ENCODE results near the gene COG4.

COG4 gene

GRCh38 chr16:70481929-70482536 lies 41.3 kb downstream of the COG4 start:
- Histone ChIP-seq H4K91ac (ENCODE audit: low read depth, low read length) (no peak overlapping the region), H3K18ac (ENCODE audit: low read length) (no peak overlapping the region), H3K27me3 (ENCODE audit: insufficient read depth, low read length) (no peaks in the 10 kb centered on the region)

GRCh38 chr16:70480127-70481105 lies 42.9 kb downstream of the COG4 start:
- DNase-seq: no peak
- H3K23ac ChIP-seq (ENCODE audit: low read length): no peak overlapping the region
- WGBS (ENCODE audit: extremely low coverage, insufficient coverage, insufficient read length): no CpG with 5 or more reads among the region's 17 CpGs
- no peak overlapping the region for H2BK120ac ChIP-seq (ENCODE audit: insufficient read depth, low read length, poor library complexity)
- no peak overlapping the region for H2AK5ac ChIP-seq (ENCODE audit: low read length)
- no peak overlapping the region for H2BK12ac ChIP-seq (ENCODE audit: low read length)
- no peak overlapping the region for H3K4me2 ChIP-seq (ENCODE audit: low read length)
- H3K4me3 ChIP-seq (ENCODE audit: low read depth, low read length): no peak overlapping the region
- no peak overlapping the region for H2BK5ac ChIP-seq (ENCODE audit: low read depth, low read length, poor library complexity)
- H3K9me3 ChIP-seq (ENCODE audit: insufficient read depth, low read depth, low read length): peaks cover 1% of the 10 kb centered on the region
- H2AFZ ChIP-seq (ENCODE audit: insufficient read depth, low read length, poor library complexity): no peak overlapping the region
- no peaks in the 10 kb centered on the region for H3K79me1 ChIP-seq (ENCODE audit: low read length)
- H3K27me3 ChIP-seq (ENCODE audit: insufficient read depth, low read length): no peaks in the 10 kb centered on the region
- peaks cover 8 to 10% of the 10 kb centered on the region in 2 experiments for H3K4me1 ChIP-seq (ENCODE audit: control insufficient read depth in 1 of 2, insufficient read depth in 2 of 2, low read length in 2 of 2)
- no peak overlapping the region for H3K9ac ChIP-seq (ENCODE audit: low read length)
- H3K27ac ChIP-seq (ENCODE audit: low read depth, low read length): no peak overlapping the region
- no peak overlapping the region for H3K18ac ChIP-seq (ENCODE audit: low read length)
- H3K4ac ChIP-seq (ENCODE audit: low read depth, low read length): no peak overlapping the region
- H4K91ac ChIP-seq (ENCODE audit: low read depth, low read length): no peak overlapping the region
- H4K12ac ChIP-seq (ENCODE audit: low read depth, low read length): no peak overlapping the region
- H3K36me3 ChIP-seq (ENCODE audit: control insufficient read depth in 1 of 2, insufficient read depth in 2 of 2, low read length in 2 of 2): peaks cover 46 to 51% of the 10 kb centered on the region in 2 experiments
- H3K14ac ChIP-seq (ENCODE audit: low read length): no peak overlapping the region
- no peak overlapping the region for H4K8ac ChIP-seq (ENCODE audit: low read depth, low read length)
- no peaks in the 10 kb centered on the region for H3K79me2 ChIP-seq (ENCODE audit: control insufficient read depth, insufficient read depth, low read length, poor library complexity)

More at GRCh38 chr16:70481929-70482536, 41.3 kb downstream of the COG4 start:
- Histone ChIP-seq H4K8ac (ENCODE audit: low read depth, low read length) (no peak overlapping the region), H3K79me2 (ENCODE audit: control insufficient read depth, insufficient read depth, low read length, poor library complexity) (no peaks in the 10 kb centered on the region), H3K27ac (ENCODE audit: low read depth, low read length) (no peak overlapping the region), H3K23ac (ENCODE audit: low read length) (no peak overlapping the region), H3K36me3 (ENCODE audit: control insufficient read depth in 1 of 2, insufficient read depth in 2 of 2, low read length in 2 of 2) (peaks cover 46 to 54% of the 10 kb centered on the region in 2 experiments), H3K9ac (ENCODE audit: low read length) (no peak overlapping the region), H2AK5ac (ENCODE audit: low read length) (no peak overlapping the region), H2BK12ac (ENCODE audit: low read length) (no peak overlapping the region), H3K4me3 (ENCODE audit: low read depth, low read length) (no peak overlapping the region), H3K14ac (ENCODE audit: low read length) (no peak overlapping the region), H3K4me2 (ENCODE audit: low read length) (no peak overlapping the region), H2BK5ac (ENCODE audit: low read depth, low read length, poor library complexity) (no peak overlapping the region), H3K79me1 (ENCODE audit: low read length) (no peaks in the 10 kb centered on the region), H3K9me3 (ENCODE audit: insufficient read depth, low read depth, low read length) (peaks cover 1% of the 10 kb centered on the region), H2AFZ (ENCODE audit: insufficient read depth, low read length, poor library complexity) (no peak overlapping the region), H2BK120ac (ENCODE audit: insufficient read depth, low read length, poor library complexity) (no peak overlapping the region), H3K4ac (ENCODE audit: low read depth, low read length) (no peak overlapping the region), H4K12ac (ENCODE audit: low read depth, low read length) (no peak overlapping the region), H3K4me1 (ENCODE audit: control insufficient read depth in 1 of 2, insufficient read depth in 2 of 2, low read length in 2 of 2) (peaks cover 0 to 3% of the 10 kb centered on the region in 2 experiments)
- no CpG with 5 or more reads among the region's 7 CpGs for WGBS (ENCODE audit: extremely low coverage, insufficient coverage, insufficient read length)
- DNase-seq: peak; percentile 86 to 95

- Histone ChIP-seq H3K9me3 (ENCODE audit: insufficient read depth, low read depth, low read length) (peaks cover 1% of the 10 kb centered on the region), H2AK5ac (ENCODE audit: low read length) (no peak overlapping the region), H3K27ac (ENCODE audit: low read depth, low read length) (no peak overlapping the region), H3K14ac (ENCODE audit: low read length) (no peak overlapping the region), H2BK12ac (ENCODE audit: low read length) (no peak overlapping the region), H3K23ac (ENCODE audit: low read length) (no peak overlapping the region), H2AFZ (ENCODE audit: insufficient read depth, low read length, poor library complexity) (no peak overlapping the region), H3K4me3 (ENCODE audit: low read depth, low read length) (no peak overlapping the region), H3K36me3 (ENCODE audit: control insufficient read depth in 1 of 2, insufficient read depth in 2 of 2, low read length in 2 of 2) (peaks cover 44 to 50% of the 10 kb centered on the region in 2 experiments), H3K27me3 (ENCODE audit: insufficient read depth, low read length) (no peaks in the 10 kb centered on the region), H3K79me2 (ENCODE audit: control insufficient read depth, insufficient read depth, low read length, poor library complexity) (no peaks in the 10 kb centered on the region), H3K4me1 (ENCODE audit: control insufficient read depth in 1 of 2, insufficient read depth in 2 of 2, low read length in 2 of 2) (peaks cover 16 to 19% of the 10 kb centered on the region in 2 experiments), H4K91ac (ENCODE audit: low read depth, low read length) (no peak overlapping the region), H4K8ac (ENCODE audit: low read depth, low read length) (no peak overlapping the region), H3K9ac (ENCODE audit: low read length) (no peak overlapping the region), H3K4ac (ENCODE audit: low read depth, low read length) (no peak overlapping the region), H3K4me2 (ENCODE audit: low read length) (no peak overlapping the region), H2BK5ac (ENCODE audit: low read depth, low read length, poor library complexity) (no peak overlapping the region), H2BK120ac (ENCODE audit: insufficient read depth, low read length, poor library complexity) (no peak overlapping the region), H3K79me1 (ENCODE audit: low read length) (no peaks in the 10 kb centered on the region), H4K12ac (ENCODE audit: low read depth, low read length) (no peak overlapping the region), H3K18ac (ENCODE audit: low read length) (no peak overlapping the region)
- WGBS (ENCODE audit: extremely low coverage, insufficient coverage, insufficient read length): no CpG with 5 or more reads among the region's 10 CpGs
- no peak for DNase-seq
Observed at GRCh38 chr16:70478912-70479341, 44.4 kb downstream of the COG4 start.

- Histone ChIP-seq H3K36me3 (ENCODE audit: control insufficient read depth in 1 of 2, insufficient read depth in 2 of 2, low read length in 2 of 2) (peaks cover 38 to 44% of the 10 kb centered on the region in 2 experiments), H4K8ac (ENCODE audit: low read depth, low read length) (no peak overlapping the region), H3K4me2 (ENCODE audit: low read length) (no peak overlapping the region), H3K4ac (ENCODE audit: low read depth, low read length) (no peak overlapping the region), H2AK5ac (ENCODE audit: low read length) (no peak overlapping the region), H3K79me1 (ENCODE audit: low read length) (no peaks in the 10 kb centered on the region), H2AFZ (ENCODE audit: insufficient read depth, low read length, poor library complexity) (no peak overlapping the region), H2BK120ac (ENCODE audit: insufficient read depth, low read length, poor library complexity) (no peak overlapping the region), H3K14ac (ENCODE audit: low read length) (no peak overlapping the region), H3K27me3 (ENCODE audit: insufficient read depth, low read length) (no peaks in the 10 kb centered on the region), H3K9ac (ENCODE audit: low read length) (no peak overlapping the region), H3K27ac (ENCODE audit: low read depth, low read length) (no peak overlapping the region), H3K79me2 (ENCODE audit: control insufficient read depth, insufficient read depth, low read length, poor library complexity) (no peaks in the 10 kb centered on the region), H2BK12ac (ENCODE audit: low read length) (no peak overlapping the region), H2BK5ac (ENCODE audit: low read depth, low read length, poor library complexity) (no peak overlapping the region), H3K4me1 (ENCODE audit: control insufficient read depth in 1 of 2, insufficient read depth in 2 of 2, low read length in 2 of 2) (peaks cover 16 to 19% of the 10 kb centered on the region in 2 experiments), H3K4me3 (ENCODE audit: low read depth, low read length) (no peak overlapping the region), H3K23ac (ENCODE audit: low read length) (no peak overlapping the region), H4K12ac (ENCODE audit: low read depth, low read length) (no peak overlapping the region), H3K9me3 (ENCODE audit: insufficient read depth, low read depth, low read length) (peaks cover 1% of the 10 kb centered on the region), H3K18ac (ENCODE audit: low read length) (no peak overlapping the region), H4K91ac (ENCODE audit: low read depth, low read length) (no peak overlapping the region)
- WGBS (ENCODE audit: extremely low coverage, insufficient coverage, insufficient read length): no CpG with 5 or more reads among the region's 8 CpGs
- no peak for DNase-seq
Observed at GRCh38 chr16:70478169-70478568, 45.2 kb downstream of the COG4 start.
